ENCODE results near the gene MTMR1. TPM values are rescaled to one million over a fixed set of nuclear protein-coding genes. Genes with fewer than 3 reads are reported as not detected.

Gene MTMR1
- total RNA-seq, 1 experiment from 2014 or later: 41.3 TPM

GRCh38 chrX:150773634-150774033 is 80.4 kb downstream of the MTMR1 start:
- no peaks in the 10 kb centered on the region for H3K36me3 ChIP-seq (ENCODE audit: low read depth)
- no peaks in the 10 kb centered on the region for H4K20me1 ChIP-seq (ENCODE audit: insufficient read depth)
- no peak overlapping the region for H3K4me2 ChIP-seq
- TF ChIP-seq EZH2 (IDR thresholded peaks at IDR 0.05; ENCODE audit: low read depth): no peak
- TF ChIP-seq CTCF (conservative IDR thresholded peaks at IDR 0.05): no peak
- intact Hi-C loops (cut with micrococcal nuclease; ENCODE audit: unreplicated experiment): loop anchor here (2.0 to 5.0 kb wide), 2 partner anchors 124 to 231 kb away; partner anchors contain the start of gene CD99L2
- no TSS peak for BruUV-seq (replicated peaks)
- no peaks in the 10 kb centered on the region for H3K4me1 ChIP-seq (replicated peaks; ENCODE audit: insufficient read depth)
- H3K9me3 ChIP-seq (ENCODE audit: insufficient read depth, low read depth): no peaks in the 10 kb centered on the region
- CTCF ChIA-PET: no interaction called here
- no peak overlapping the region for H2AFZ ChIP-seq
- no peaks in the 10 kb centered on the region for H3K9me2 ChIP-seq (ENCODE audit: insufficient read depth)
- no peak overlapping the region for H3K27ac ChIP-seq
- no peaks in the 10 kb centered on the region for H3K79me2 ChIP-seq (ENCODE audit: low read depth)
- H3K27me3 ChIP-seq (ENCODE audit: insufficient read depth, low read depth): no peaks in the 10 kb centered on the region
- POLR2A ChIA-PET (ENCODE audit: unreplicated experiment): no interaction called here
- H3K4me3 ChIP-seq: no peak overlapping the region
- no peaks in the 10 kb centered on the region for H3F3A ChIP-seq (ENCODE audit: insufficient read depth, low read depth)
- no peak for DNase-seq

DNA sequence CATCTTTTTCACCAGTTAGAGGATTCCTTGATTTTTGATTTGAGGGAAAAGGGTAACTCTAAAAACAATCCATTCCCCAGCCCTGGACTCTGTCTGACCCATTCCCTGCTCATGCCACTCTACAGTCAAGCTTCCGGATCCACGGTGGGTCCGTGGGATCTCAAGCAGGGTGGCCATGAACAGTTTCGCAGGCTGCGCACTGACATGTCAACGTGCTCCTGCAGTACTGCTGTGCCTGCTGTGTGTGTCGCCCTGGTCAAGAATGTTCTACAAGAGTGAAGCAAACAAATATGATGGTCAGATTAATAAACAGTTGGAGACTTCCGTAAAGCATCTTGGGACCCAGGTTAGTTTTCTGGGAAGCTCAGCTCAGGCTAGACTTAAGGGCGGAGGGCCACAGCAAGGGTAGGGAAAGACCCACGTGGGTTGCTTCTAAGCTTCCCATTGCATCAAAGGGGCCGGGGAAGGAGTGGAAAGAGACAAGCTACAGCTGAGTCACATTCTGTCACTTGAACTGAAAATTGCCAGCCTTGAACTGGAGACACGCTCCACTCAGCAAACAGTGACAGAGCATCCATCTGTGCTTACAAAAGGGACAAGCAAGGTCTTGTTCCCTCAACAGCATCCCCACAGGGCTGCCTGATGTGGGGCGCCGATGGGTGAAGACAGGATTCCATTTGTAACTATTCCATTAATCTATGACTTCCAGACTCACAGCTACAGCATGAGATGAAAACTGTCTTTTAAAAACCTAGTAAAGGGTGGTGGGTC is 81.8 kb downstream of the MTMR1 start:
- Histone ChIP-seq H3K9me3 (ENCODE audit: insufficient read depth, low read depth) (no peaks in the 10 kb centered on the region), H3K27ac (no peak overlapping the region), H2AFZ (no peak overlapping the region), H3K27me3 (ENCODE audit: insufficient read depth, low read depth) (no peaks in the 10 kb centered on the region), H4K20me1 (ENCODE audit: insufficient read depth) (no peaks in the 10 kb centered on the region), H3K4me1 (replicated peaks; ENCODE audit: insufficient read depth) (no peaks in the 10 kb centered on the region), H3K79me2 (ENCODE audit: low read depth) (no peaks in the 10 kb centered on the region), H3F3A (ENCODE audit: insufficient read depth, low read depth) (no peaks in the 10 kb centered on the region), H3K36me3 (ENCODE audit: low read depth) (no peaks in the 10 kb centered on the region), H3K4me2 (no peak overlapping the region), H3K9me2 (ENCODE audit: insufficient read depth) (no peaks in the 10 kb centered on the region), H3K4me3 (no peak overlapping the region)
- intact Hi-C loops (cut with micrococcal nuclease; ENCODE audit: unreplicated experiment): loop anchor here (5.0 kb wide), 1 partner anchor 122 kb away; the partner anchor contains the start of gene CD99L2
- no TSS peak for BruUV-seq (replicated peaks)
- peak in 1 of 2 experiments; percentile 27 for DNase-seq
- TF ChIP-seq CTCF (conservative IDR thresholded peaks at IDR 0.05) (no peak), EZH2 (IDR thresholded peaks at IDR 0.05; ENCODE audit: low read depth) (no peak)
- ChIA-PET CTCF (no interaction called here), POLR2A (ENCODE audit: unreplicated experiment) (no interaction called here)

DNA sequence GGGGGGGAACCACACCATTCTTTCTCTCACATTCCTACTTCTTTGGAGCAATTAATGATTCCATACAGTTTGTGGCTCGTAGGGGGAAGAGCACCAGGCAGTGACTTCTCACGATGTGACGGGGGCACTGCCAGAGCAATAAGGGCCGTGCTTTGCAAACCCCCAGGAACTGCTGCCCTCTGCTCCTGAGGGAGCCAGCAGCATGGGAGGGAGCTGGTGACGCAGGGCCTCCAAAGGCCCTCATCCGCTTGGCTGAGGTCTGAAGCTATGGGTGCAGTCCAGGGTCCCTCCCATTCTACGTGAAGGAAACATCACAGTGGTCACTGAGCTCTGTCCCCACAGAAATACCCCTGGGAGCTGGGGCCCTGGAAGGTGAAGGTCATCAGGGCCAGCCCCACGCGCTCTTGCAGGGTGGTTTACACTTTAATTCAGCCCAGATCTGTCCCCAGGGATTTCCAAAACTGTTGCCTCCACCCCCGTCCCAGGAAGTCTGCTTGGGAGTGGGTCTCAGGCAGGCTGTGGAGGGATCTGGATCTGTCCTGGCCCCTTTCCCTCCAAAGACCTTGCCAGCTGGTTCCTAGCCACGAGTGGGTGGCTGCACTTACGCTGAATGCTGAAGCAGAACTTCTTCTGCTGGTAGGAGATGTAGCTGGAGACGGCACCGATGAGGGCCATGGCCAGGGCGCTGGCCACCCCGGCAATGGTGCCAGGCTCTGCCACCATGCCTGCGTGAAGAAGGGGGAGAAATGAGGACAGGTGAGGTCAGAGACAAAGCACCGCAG is 82.6 kb downstream of the MTMR1 start:
- H4K20me1 ChIP-seq (ENCODE audit: insufficient read depth): no peaks in the 10 kb centered on the region
- H3K4me2 ChIP-seq: no peak overlapping the region
- no peak overlapping the region for H3K4me3 ChIP-seq
- no peaks in the 10 kb centered on the region for H3K9me3 ChIP-seq (ENCODE audit: insufficient read depth, low read depth)
- no peaks in the 10 kb centered on the region for H3F3A ChIP-seq (ENCODE audit: insufficient read depth, low read depth)
- intact Hi-C loops (cut with micrococcal nuclease; ENCODE audit: unreplicated experiment): no loop called here
- H3K79me2 ChIP-seq (ENCODE audit: low read depth): no peaks in the 10 kb centered on the region
- H3K9me2 ChIP-seq (ENCODE audit: insufficient read depth): no peaks in the 10 kb centered on the region
- H3K27ac ChIP-seq: no peak overlapping the region
- CTCF ChIA-PET: no interaction called here
- no peak overlapping the region for H2AFZ ChIP-seq
- POLR2A ChIA-PET (ENCODE audit: unreplicated experiment): no interaction called here
- no peaks in the 10 kb centered on the region for H3K27me3 ChIP-seq (ENCODE audit: insufficient read depth, low read depth)
- no peak for TF ChIP-seq EZH2 (IDR thresholded peaks at IDR 0.05; ENCODE audit: low read depth)
- no peak for TF ChIP-seq CTCF (conservative IDR thresholded peaks at IDR 0.05)
- DNase-seq: no peak
- H3K36me3 ChIP-seq (ENCODE audit: low read depth): no peaks in the 10 kb centered on the region
- no peaks in the 10 kb centered on the region for H3K4me1 ChIP-seq (replicated peaks; ENCODE audit: insufficient read depth)
- no TSS peak for BruUV-seq (replicated peaks)

Data from PC-9 (cell line).